OCI-LY3 (cell line): ENCODE measurements around the gene ZNF22.
A peak's percentile ranks its signal among the peaks of the same experiment; 100 is the strongest.

Source experiments
- H2AFZ ChIP-seq: fragments of 200-600, 300-600 bp; shearing (Covaris generic); 2 replicates; pipeline ENCODE4 v1.6.0; 2014; ENCODE audit warnings: antibody characterized with exemption, low read depth, low read length
- H3K27ac ChIP-seq: fragments of 200-600, 300-600 bp; sonication (generic); 2 replicates; pipeline ENCODE4 v1.5.1; 2014; ENCODE audit warnings: mild to moderate bottlenecking, low read length, moderate library complexity, mixed read lengths
- H3K27me3 ChIP-seq: fragments of 200-600, 300-600 bp; sonication (generic); 2 replicates; pipeline ENCODE4 v1.6.1; 2014; ENCODE audit warnings: low read depth, low read length, mixed read lengths
- H3K36me3 ChIP-seq: fragments of 200-600, 300-600 bp; sonication (generic); replicated peaks from 2 replicates; pipeline ENCODE3; 2014; ENCODE audit warnings: low read depth, low read length, mixed read lengths
- H3K4me1 ChIP-seq: fragments of 300-600, 200-600 bp; sonication (generic); 2 replicates; pipeline ENCODE4 v1.6.1; 2014; ENCODE audit warnings: low read length, mixed read lengths
- H3K4me2 ChIP-seq: fragments of 200-600, 300-600 bp; sonication (generic); 2 replicates; pipeline ENCODE4 v1.6.1; 2014; ENCODE audit warnings: low read length, mixed read lengths
- H3K4me3 ChIP-seq: fragments of 300-600, 200-600 bp; sonication (generic); 2 replicates; pipeline ENCODE4 v1.5.1; 2014; ENCODE audit warnings: antibody characterized with exemption, mild to moderate bottlenecking, low read length, moderate library complexity
- H3K79me2 ChIP-seq: fragments of 300-600, 200-600 bp; shearing (Covaris generic); 2 replicates; pipeline ENCODE4 v1.6.1; 2014; ENCODE audit warnings: mild to moderate bottlenecking, low read length, mixed read lengths
- H3K9ac ChIP-seq: fragments of 300-600, 200-600 bp; shearing (Covaris generic); 2 replicates; pipeline ENCODE4 v1.6.0; 2014; ENCODE audit warnings: mild to moderate bottlenecking, low read length, moderate library complexity
- H3K9me3 ChIP-seq: fragments of 200-600, 300-600 bp; shearing (Covaris generic); 2 replicates; pipeline ENCODE4 v1.6.1; 2014; ENCODE audit warnings: low read length, mixed read lengths; ENCODE audit not compliant: insufficient read depth
- H4K20me1 ChIP-seq: fragments of 200-600, 300-600 bp; sonication (generic); 2 replicates; pipeline ENCODE4 v1.6.1; 2016; ENCODE audit warnings: low read length, mixed read lengths; ENCODE audit not compliant: insufficient read depth
- CTCF ChIP-seq: fragments of 200-600, 300-600 bp; sonication (generic); IDR thresholded peaks from 2 replicates; pipeline ENCODE4 v1.5.1; 2014; ENCODE audit warnings: antibody characterized with exemption, low read length, low read depth
- EZH2phosphoT487 ChIP-seq: fragments of 200-600 bp; shearing (Covaris generic); IDR thresholded peaks from 2 replicates; pipeline ENCODE4 v1.6.1; 2018; ENCODE audit warnings: antibody characterized with exemption, mixed run types, low read depth

Gene ZNF22

GRCh38 chr10:44960482-44961229, 40.1 kb upstream of the ZNF22 start:
- Histone ChIP-seq H3K9me3 (no peaks in the 10 kb centered on the region), H3K4me3 (no peak overlapping the region), H3K79me2 (peaks cover 8% of the 10 kb centered on the region), H3K36me3 (peaks cover 5% of the 10 kb centered on the region), H3K9ac (no peak overlapping the region), H3K4me2 (peak overlapping the region; percentile 86; the same call in 1 of the 2 replicates), H3K4me1 (peaks cover 56% of the 10 kb centered on the region), H3K27me3 (no peaks in the 10 kb centered on the region), H4K20me1 (no peaks in the 10 kb centered on the region), H3K27ac (no peak overlapping the region), H2AFZ (no peak overlapping the region)
- TF ChIP-seq EZH2phosphoT487 (no peak), CTCF (no peak)

DNA sequence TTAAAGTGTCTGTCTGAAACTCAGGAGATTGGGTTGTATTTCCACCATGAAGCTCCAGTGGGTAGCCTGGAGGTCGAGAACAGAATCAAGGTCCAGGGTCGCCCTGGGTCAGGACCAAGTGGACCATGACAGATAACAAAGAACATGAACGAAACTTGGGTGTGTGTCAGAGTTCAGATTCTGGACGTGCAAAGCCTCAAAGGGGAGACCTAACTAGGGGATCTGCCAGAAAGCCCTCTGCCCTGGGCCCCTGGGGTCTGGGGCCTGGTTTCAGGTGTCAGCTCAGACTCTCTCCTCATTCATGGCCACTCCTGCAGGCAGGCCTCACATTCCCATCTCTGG, 39.5 kb upstream of the ZNF22 start:
- no peak overlapping the region for H2AFZ ChIP-seq
- no peak overlapping the region; the same call in 1 of the 2 replicates for H3K4me2 ChIP-seq

DNA sequence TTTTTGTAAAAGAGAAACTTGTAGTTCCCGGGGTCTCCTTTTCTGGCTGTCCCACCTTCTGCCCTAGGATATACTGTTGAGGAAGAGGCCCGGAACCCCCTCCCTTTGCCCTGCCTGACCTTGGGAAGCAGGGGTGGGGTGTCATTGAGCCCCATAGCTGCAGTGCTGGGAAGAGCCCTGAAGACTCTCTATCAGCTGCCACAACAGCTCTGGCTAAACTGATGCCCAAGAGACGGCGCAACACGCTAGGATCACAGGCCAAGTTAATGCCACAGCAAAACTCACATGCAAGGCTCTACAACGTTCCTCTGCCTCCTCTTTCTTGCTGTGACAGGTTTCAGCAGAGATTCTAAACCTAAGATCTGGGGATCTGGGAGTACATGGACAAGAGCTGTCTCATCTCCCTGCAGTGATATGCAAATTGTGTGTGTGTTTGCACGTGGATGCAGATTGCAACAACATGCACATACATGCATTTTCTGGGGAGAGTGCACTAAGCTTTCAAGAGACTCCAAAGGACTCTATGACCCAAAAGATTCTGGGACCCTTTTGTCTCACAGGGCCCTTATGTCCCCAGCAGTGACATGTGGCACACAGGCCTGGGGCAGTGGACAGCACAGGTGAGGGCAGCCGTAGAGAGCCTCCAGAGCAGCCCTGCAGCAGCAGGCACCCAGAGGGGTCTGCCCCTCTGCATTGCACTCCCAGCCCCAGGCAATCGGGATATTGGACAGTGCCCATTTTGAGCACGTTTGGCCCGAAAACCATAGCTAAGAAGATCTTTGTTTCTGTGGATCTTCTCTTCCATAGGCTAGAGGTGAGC, 38.6 kb upstream of the ZNF22 start:
- TF ChIP-seq EZH2phosphoT487: no peak
- no peak for TF ChIP-seq CTCF
- no peaks in the 10 kb centered on the region for H3K9me3 ChIP-seq
- no peak overlapping the region for H3K9ac ChIP-seq
- no peaks in the 10 kb centered on the region for H3K27me3 ChIP-seq
- H2AFZ ChIP-seq: no peak overlapping the region
- H3K36me3 ChIP-seq: no peaks in the 10 kb centered on the region
- H3K4me1 ChIP-seq: peaks cover 71% of the 10 kb centered on the region
- no peak overlapping the region for H3K4me3 ChIP-seq
- H3K4me2 ChIP-seq: no peak overlapping the region
- peaks cover 8% of the 10 kb centered on the region for H3K79me2 ChIP-seq
- no peak overlapping the region for H3K27ac ChIP-seq
- no peaks in the 10 kb centered on the region for H4K20me1 ChIP-seq

More for the DNA sequence above, 39.5 kb upstream of the ZNF22 start:
- Histone ChIP-seq H4K20me1 (no peaks in the 10 kb centered on the region), H3K4me1 (peaks cover 61% of the 10 kb centered on the region), H3K4me3 (no peak overlapping the region), H3K27ac (no peak overlapping the region), H3K9me3 (no peaks in the 10 kb centered on the region), H3K27me3 (no peaks in the 10 kb centered on the region), H3K79me2 (peaks cover 8% of the 10 kb centered on the region), H3K9ac (no peak overlapping the region), H3K36me3 (peaks cover 5% of the 10 kb centered on the region)
- no peak for TF ChIP-seq EZH2phosphoT487
- no peak for TF ChIP-seq CTCF
